Kidney tubule cell (primary cell): Measurements from ENCODE around the gene VDR.

ENCODE experiments used
- DNase-seq: peaks from one replicate; pipeline ENCODE4 v3.0.0-alpha.2; 2018; ENCODE audit warnings: low spot score

Gene VDR

GRCh38 chr12:47904713-47905709 is at the start of gene VDR:
VDR (minus strand) TSS chr12:47904994; CDS start chr12:47879113, 25,881 bp downstream.
- DNase-seq = peak; percentile 91

DNA sequence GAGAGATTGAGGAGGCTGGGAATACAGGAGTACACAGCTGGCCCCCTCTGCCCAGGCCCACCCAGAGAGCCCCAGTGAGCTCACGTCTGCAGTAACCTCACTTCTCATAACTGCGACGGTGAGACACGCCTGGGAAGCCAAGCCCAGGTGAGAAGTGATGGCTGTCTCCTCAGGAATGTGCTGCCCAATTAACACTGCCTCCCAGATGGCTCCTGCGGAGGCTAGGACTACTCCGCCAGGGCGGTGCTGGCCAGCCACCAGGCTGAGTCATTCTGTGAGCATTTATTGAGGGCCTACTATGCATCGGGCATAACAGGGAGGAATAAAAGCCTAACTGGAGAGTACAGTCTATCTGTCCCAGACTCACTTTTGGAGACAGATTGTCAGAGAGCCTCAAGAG is 49.3 kb upstream of the VDR start:
- peak; percentile 7 for DNase-seq

- peak; percentile 33 for DNase-seq
Observed at GRCh38 chr12:47950856-47951468, 46.2 kb upstream of the VDR start.

DNA sequence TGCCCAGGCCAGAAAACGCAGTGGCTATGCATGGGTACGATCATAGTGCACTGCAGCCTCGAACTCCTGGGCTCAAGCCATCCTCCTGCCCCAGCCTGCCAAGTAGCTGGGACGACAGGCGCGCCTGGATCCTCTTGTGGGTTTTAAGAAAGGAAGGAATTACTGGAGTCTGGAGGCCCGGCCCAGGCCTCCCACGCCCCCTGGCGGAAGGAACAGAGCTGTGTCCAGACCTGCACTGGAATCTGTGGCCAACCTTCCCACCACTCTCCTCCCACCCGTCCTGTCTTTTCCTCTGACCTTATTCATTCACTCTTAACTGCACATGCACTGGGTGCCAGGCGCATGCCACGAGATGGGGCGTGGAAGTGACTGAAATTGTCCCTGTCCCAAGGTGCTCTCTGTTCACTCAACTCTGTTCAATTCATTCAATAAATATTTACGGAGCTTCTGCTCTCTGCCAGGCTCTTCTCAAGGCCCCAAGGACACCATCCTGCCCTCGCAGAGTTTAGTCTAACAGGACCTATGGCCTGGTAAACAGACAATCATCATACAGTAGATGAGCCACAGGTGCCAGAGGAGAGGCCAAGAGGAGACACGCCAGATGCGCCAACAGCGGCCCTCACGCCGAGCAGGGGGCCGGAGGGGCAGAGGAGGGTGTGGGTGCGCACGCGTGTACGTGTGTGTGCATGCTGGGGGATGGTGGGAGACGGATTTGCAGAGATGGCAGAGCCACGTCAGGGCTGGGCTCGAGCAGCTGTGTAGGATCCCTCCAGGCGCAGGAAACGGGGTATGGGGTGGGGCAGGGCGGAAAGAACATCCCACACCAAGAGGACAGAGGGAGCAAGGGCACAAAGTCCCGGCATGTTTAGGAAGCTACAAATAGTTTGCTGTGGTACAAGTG is 44.9 kb upstream of the VDR start:
- DNase-seq = peak; percentile 83

- DNase-seq = no peak
Observed at GRCh38 chr12:47947341-47947740, 42.5 kb upstream of the VDR start.

- peak; percentile 62 for DNase-seq
Observed at GRCh38 chr12:47946413-47947323, 41.9 kb upstream of the VDR start.

GRCh38 chr12:47945341-47945728 is 40.5 kb upstream of the VDR start:
- DNase-seq = peak; percentile 22

DNA sequence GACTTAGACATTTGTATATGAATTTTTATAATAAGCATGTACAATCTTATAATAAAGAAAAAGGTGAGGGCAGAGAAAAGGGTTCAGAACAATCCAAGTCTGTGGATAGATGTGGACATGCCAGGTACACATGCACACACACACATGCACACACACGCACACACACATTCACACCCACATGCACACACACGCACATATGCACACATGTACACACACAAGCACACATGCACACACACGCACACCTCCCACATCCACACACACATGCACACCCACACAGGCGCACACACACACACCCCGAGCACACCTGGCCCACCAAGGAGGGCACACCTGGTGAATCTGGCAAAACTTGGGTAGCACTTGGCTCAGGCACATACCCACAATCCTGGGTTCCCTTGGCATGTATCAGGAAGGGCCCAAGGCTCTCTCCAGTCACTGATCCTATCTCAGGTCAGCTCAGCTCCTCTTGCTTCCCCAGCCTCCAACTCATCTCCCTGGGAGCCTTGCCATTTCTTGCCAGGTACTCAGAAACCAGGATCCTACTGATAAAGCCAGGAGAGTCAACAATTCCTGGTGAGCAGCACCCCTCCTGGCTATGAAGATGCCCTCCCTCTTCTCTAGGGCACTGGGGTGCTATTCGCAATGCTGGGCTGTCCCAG is 40.0 kb upstream of the VDR start:
- no peak for DNase-seq

DNA sequence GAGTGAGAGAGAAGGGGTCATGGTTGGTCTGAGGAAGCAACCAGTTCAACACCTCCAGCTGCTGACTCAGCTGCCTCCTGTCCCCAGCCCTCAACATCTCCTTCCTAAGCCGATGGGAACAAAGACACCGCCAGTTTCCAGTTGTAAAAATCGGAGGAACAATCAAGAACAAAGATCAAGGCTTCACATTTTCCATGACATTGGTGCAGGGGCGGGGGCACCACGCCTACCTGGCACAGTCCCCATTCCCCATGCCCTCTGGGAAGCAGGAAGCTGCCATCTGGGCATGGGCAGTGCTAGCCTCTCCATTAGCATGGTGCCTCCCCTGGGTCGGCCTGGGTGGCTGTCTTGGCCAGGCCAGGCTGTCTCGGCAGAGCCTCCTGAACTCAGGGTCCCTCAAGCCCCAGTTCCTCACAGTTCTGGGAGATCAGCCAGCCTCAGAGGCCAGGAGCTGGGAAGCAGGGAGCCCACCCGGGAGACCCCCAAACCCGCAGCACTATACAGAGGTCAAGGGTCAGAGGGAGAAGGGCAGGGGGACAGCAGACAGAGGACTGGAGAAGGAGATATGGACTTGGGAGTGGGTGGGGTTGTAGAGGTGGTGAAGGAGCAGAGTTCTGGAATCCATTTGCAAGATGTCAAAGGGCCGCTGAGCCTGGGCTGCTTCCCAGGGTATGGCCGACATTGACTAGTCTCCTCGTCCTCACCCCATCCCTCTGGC is 39.0 kb upstream of the VDR start:
- peak; percentile 13 for DNase-seq

- peak; percentile 18 for DNase-seq
Observed at GRCh38 chr12:47942614-47943225, 37.9 kb upstream of the VDR start.

- peak; percentile 62 for DNase-seq
Observed at GRCh38 chr12:47941871-47942613, 37.2 kb upstream of the VDR start.

- DNase-seq = no peak
Observed at GRCh38 chr12:47941475-47941780, 36.6 kb upstream of the VDR start.

DNA sequence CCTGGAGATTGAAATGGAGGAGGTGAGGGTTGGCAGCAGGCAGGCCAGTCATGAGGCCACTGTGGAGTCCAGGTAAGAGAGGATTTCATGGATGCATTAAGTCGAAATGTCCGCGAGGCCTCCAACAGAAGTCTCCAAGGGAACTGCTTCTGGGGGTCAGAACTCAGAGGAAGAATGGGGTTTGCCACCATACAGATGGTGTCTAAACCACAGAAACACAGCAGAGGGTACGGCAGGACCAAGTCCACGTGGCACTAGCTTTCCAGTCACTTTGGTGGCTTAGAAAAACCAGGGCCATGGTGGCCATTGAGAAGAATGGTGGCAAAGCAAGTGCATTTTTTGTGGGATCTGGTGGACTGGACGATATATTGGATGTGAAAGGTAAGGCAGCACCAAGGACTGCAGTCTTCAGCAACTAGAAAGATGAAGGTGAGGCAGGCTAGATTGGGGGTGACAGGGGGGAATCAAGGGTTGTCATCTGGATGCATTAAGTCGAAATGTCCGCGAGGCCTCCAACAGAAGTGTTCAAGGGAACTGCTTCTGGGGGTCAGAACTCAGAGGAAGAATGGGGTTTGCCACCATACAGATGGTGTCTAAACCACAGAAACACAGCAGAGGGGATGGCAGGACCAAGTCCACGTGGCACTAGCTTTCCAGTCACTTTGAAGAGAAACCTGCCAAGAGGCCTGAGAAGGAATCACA is 36.1 kb upstream of the VDR start:
- DNase-seq = no peak

- DNase-seq = no peak
Observed at GRCh38 chr12:47939009-47939601, 34.3 kb upstream of the VDR start.

GRCh38 chr12:47938594-47938993 is 33.8 kb upstream of the VDR start:
- no peak for DNase-seq

GRCh38 chr12:47938093-47938492 is 33.3 kb upstream of the VDR start:
- DNase-seq = peak; percentile 76

DNA sequence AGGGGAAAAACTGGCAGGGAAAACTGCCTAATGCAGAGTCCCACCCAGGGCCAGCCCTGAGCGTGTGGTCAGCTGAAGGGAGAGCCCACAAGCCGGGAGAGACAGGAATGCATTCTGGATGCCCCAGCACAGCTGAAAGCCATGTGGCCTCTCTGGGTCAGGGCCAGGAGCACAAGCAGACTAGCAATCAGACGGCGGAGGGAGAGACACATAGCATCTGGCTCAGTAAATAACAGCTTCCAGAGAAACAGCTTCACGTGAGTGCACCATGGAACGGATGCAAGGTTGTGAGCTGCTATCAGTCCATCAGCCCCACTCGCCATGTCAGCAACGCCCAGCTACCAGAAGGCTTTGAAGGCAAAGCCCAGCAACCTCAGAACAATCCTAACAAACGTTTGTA is 30.4 kb upstream of the VDR start:
- DNase-seq = no peak

GRCh38 chr12:47931187-47931586 is 26.4 kb upstream of the VDR start:
- DNase-seq = no peak
